CD4-positive, alpha-beta T cell treated with Interleukin-4 for 4 hours (primary cell): ENCODE measurements around the gene CPVL.

ENCODE experiments used
- DNase-seq: peaks from one replicate; pipeline ENCODE4 v3.0.0-alpha.2; 2020

Gene CPVL

GRCh38 chr7:28998105-28998504 lies 148.2 kb downstream of the CPVL start:
- DNase-seq = no peak

- no peak for DNase-seq
Measured at GRCh38 chr7:28996836-28997235, 149.5 kb downstream of the CPVL start.

GRCh38 chr7:28993371-28993770 lies 153.0 kb downstream of the CPVL start:
- no peak for DNase-seq

- no peak for DNase-seq
Measured at GRCh38 chr7:28992798-28993197, 153.5 kb downstream of the CPVL start.

GRCh38 chr7:28990200-28990960 lies 156.0 kb downstream of the CPVL start:
- DNase-seq = no peak

GRCh38 chr7:28989211-28989980 lies 156.9 kb downstream of the CPVL start:
- no peak for DNase-seq

GRCh38 chr7:28988810-28989209 lies 157.5 kb downstream of the CPVL start:
- no peak for DNase-seq

GRCh38 chr7:28988091-28988490 lies 158.2 kb downstream of the CPVL start:
- DNase-seq = no peak

- no peak for DNase-seq
Measured at GRCh38 chr7:28986765-28987110, 159.6 kb downstream of the CPVL start.

- no peak for DNase-seq
Measured at GRCh38 chr7:28986028-28986764, 160.1 kb downstream of the CPVL start.

GRCh38 chr7:28984631-28985030 lies 161.7 kb downstream of the CPVL start:
- no peak for DNase-seq

- no peak for DNase-seq
Measured at GRCh38 chr7:28984217-28984616, 162.1 kb downstream of the CPVL start.

- DNase-seq = no peak
Measured at GRCh38 chr7:28983396-28984190, 162.7 kb downstream of the CPVL start.

GRCh38 chr7:28981161-28981465 lies 165.2 kb downstream of the CPVL start:
- no peak for DNase-seq

GRCh38 chr7:28980451-28981160 lies 165.7 kb downstream of the CPVL start:
- DNase-seq = no peak

GRCh38 chr7:28979776-28980175 lies 166.6 kb downstream of the CPVL start:
- no peak for DNase-seq

GRCh38 chr7:28977881-28978280 lies 168.5 kb downstream of the CPVL start:
- no peak for DNase-seq

GRCh38 chr7:28976022-28976421 lies 170.3 kb downstream of the CPVL start:
- no peak for DNase-seq

GRCh38 chr7:28973591-28973990 lies 172.7 kb downstream of the CPVL start:
- no peak for DNase-seq

- no peak for DNase-seq
Measured at GRCh38 chr7:28964056-28964455, 182.3 kb downstream of the CPVL start.

- no peak for DNase-seq
Measured at GRCh38 chr7:28961972-28962371, 184.4 kb downstream of the CPVL start.

- no peak for DNase-seq
Measured at GRCh38 chr7:28960071-28960840, 186.1 kb downstream of the CPVL start.
